Stimulated activated naive CD8-positive, alpha-beta T cell treated with anti-CD3 and anti-CD28 coated beads, Interleukin-15, amount 100 ng/mL, for 72 hours (primary cell): Measurements from ENCODE around the gene HCN4.
"Not testable (repeated sequence)": the region's sequence is repeated elsewhere in the genome, so short reads cannot be mapped to it uniquely, and the experiment has no call there.

ENCODE experiments used
- ATAC-seq: fragments of 150-1000 bp; cut with Tn5 transposase; 2 replicates; pipeline ENCODE4 v1.10.0; 2021; ENCODE audit warnings: mild to moderate bottlenecking, moderate library complexity
- DNase-seq, 2 donors: peaks; one replicate each; pipeline ENCODE4 v3.0.0; 2021 to 2022
- H3K27ac Mint-ChIP-seq, 2 donors: one replicate each; pipeline ENCODE4 v1.8.0; 2022; ENCODE audit warnings: mild to moderate bottlenecking in 2 of 2, mixed read lengths in 2 of 2, moderate library complexity in 2 of 2
- H3K27me3 Mint-ChIP-seq: one replicate; pipeline ENCODE4 v1.8.0; 2022; ENCODE audit warnings: mixed read lengths
- H3K4me1 Mint-ChIP-seq: one replicate; pipeline ENCODE4 v1.8.0; 2022; ENCODE audit warnings: mild to moderate bottlenecking, mixed read lengths
- H3K4me3 Mint-ChIP-seq, 2 donors: one replicate each; pipeline ENCODE4 v1.8.0; 2022; ENCODE audit warnings: mild to moderate bottlenecking in 2 of 2, mixed read lengths in 2 of 2, moderate library complexity in 1 of 2
- H3K9me3 Mint-ChIP-seq, 2 donors: one replicate each; pipeline ENCODE4 v1.8.0; 2022; ENCODE audit warnings: mixed read lengths in 2 of 2

The HCN4 gene

GRCh38 chr15:73368301-73369136 lies at the start of gene HCN4:
TSS of gene HCN4 (minus strand) at chr15:73368958. CDS start at chr15:73368270, 688 bp downstream.
- ATAC-seq, result no peak
- H3K9me3 Mint-ChIP-seq, result no peaks in the 10 kb centered on the region
- no peak within 1 kb of the TSS for H3K4me3 Mint-ChIP-seq
- H3K4me1 Mint-ChIP-seq, result no peaks in the 10 kb centered on the region
- DNase-seq, result no peak
- peaks cover 82% of the 10 kb centered on the region for H3K27me3 Mint-ChIP-seq
- H3K27ac Mint-ChIP-seq, result no peak within 1 kb of the TSS

GRCh38 chr15:73414876-73415275 lies 46.1 kb upstream of the HCN4 start:
- DNase-seq (no peak), ATAC-seq (no peak)
- no peak overlapping the region for H3K27ac Mint-ChIP-seq
- no peak overlapping the region for H3K4me3 Mint-ChIP-seq
- H3K27me3 Mint-ChIP-seq, result peaks cover 8% of the 10 kb centered on the region
- H3K4me1 Mint-ChIP-seq, result no peaks in the 10 kb centered on the region
- H3K9me3 Mint-ChIP-seq, result no peaks in the 10 kb centered on the region

- ATAC-seq (no peak), DNase-seq (no peak)
- H3K27me3 Mint-ChIP-seq, result peaks cover 12% of the 10 kb centered on the region
- H3K4me3 Mint-ChIP-seq, result no peak overlapping the region
- no peaks in the 10 kb centered on the region for H3K9me3 Mint-ChIP-seq
- no peaks in the 10 kb centered on the region for H3K4me1 Mint-ChIP-seq
- peak overlapping the region in 1 of 2 donors; percentile 19 for H3K27ac Mint-ChIP-seq
Observed at GRCh38 chr15:73403171-73403570, 34.4 kb upstream of the HCN4 start.

- H3K9me3 Mint-ChIP-seq, H3K4me3 Mint-ChIP-seq, ATAC-seq, H3K4me1 Mint-ChIP-seq, DNase-seq, H3K27ac Mint-ChIP-seq: not testable (repeated sequence)
- H3K27me3 Mint-ChIP-seq, result peaks cover 12% of the 10 kb centered on the region
Observed at GRCh38 chr15:73400222-73400621, 31.5 kb upstream of the HCN4 start.

- Mint-ChIP-seq H3K4me1 (no peaks in the 10 kb centered on the region), H3K9me3 (no peaks in the 10 kb centered on the region), H3K27ac (no peak overlapping the region), H3K4me3 (no peak overlapping the region), H3K27me3 (peaks cover 12% of the 10 kb centered on the region)
- DNase-seq (no peak), ATAC-seq (no peak)
Observed at GRCh38 chr15:73398861-73399260, 30.1 kb upstream of the HCN4 start.

- Mint-ChIP-seq H3K27ac (no peak overlapping the region), H3K4me3 (no peak overlapping the region), H3K4me1 (no peaks in the 10 kb centered on the region), H3K9me3 (no peaks in the 10 kb centered on the region), H3K27me3 (peaks cover 12% of the 10 kb centered on the region)
- ATAC-seq (no peak), DNase-seq (no peak)
Observed at GRCh38 chr15:73397461-73397860, 28.7 kb upstream of the HCN4 start.

GRCh38 chr15:73395671-73396070 lies 26.9 kb upstream of the HCN4 start:
- Mint-ChIP-seq H3K4me3 (no peak overlapping the region), H3K4me1 (no peaks in the 10 kb centered on the region), H3K27me3 (peaks cover 23% of the 10 kb centered on the region), H3K27ac (no peak overlapping the region), H3K9me3 (no peaks in the 10 kb centered on the region)
- DNase-seq (no peak), ATAC-seq (no peak)

- ATAC-seq (no peak), DNase-seq (no peak)
- H3K9me3 Mint-ChIP-seq, result no peaks in the 10 kb centered on the region
- no peaks in the 10 kb centered on the region for H3K4me1 Mint-ChIP-seq
- H3K4me3 Mint-ChIP-seq, result no peak overlapping the region
- no peak overlapping the region for H3K27ac Mint-ChIP-seq
- peaks cover 22% of the 10 kb centered on the region for H3K27me3 Mint-ChIP-seq
Observed at GRCh38 chr15:73394782-73395181, 26.0 kb upstream of the HCN4 start.

GRCh38 chr15:73393336-73393735 lies 24.6 kb upstream of the HCN4 start:
- H3K27ac Mint-ChIP-seq, result peak overlapping the region in 1 of 2 donors; percentile 33
- H3K4me1 Mint-ChIP-seq, result no peaks in the 10 kb centered on the region
- ATAC-seq (no peak), DNase-seq (no peak)
- peaks cover 11% of the 10 kb centered on the region for H3K27me3 Mint-ChIP-seq
- H3K4me3 Mint-ChIP-seq, result no peak overlapping the region
- no peaks in the 10 kb centered on the region for H3K9me3 Mint-ChIP-seq

- DNase-seq, result no peak
- H3K27ac Mint-ChIP-seq, result no peak overlapping the region
- H3K9me3 Mint-ChIP-seq, result no peaks in the 10 kb centered on the region
- H3K27me3 Mint-ChIP-seq, result peaks cover 11% of the 10 kb centered on the region
- H3K4me3 Mint-ChIP-seq, result no peak overlapping the region
- no peaks in the 10 kb centered on the region for H3K4me1 Mint-ChIP-seq
- no peak for ATAC-seq
Observed at GRCh38 chr15:73392025-73392424, 23.3 kb upstream of the HCN4 start.

- Mint-ChIP-seq H3K27me3 (peaks cover 11% of the 10 kb centered on the region), H3K9me3 (no peaks in the 10 kb centered on the region), H3K4me3 (no peak overlapping the region), H3K27ac (no peak overlapping the region), H3K4me1 (no peaks in the 10 kb centered on the region)
- DNase-seq, result no peak
- no peak for ATAC-seq
Observed at GRCh38 chr15:73391128-73391872, 22.5 kb upstream of the HCN4 start.

- H3K27ac Mint-ChIP-seq, result no peak overlapping the region
- H3K9me3 Mint-ChIP-seq, result no peaks in the 10 kb centered on the region
- DNase-seq (no peak), ATAC-seq (no peak)
- no peak overlapping the region for H3K4me3 Mint-ChIP-seq
- H3K4me1 Mint-ChIP-seq, result no peaks in the 10 kb centered on the region
- H3K27me3 Mint-ChIP-seq, result peaks cover 22% of the 10 kb centered on the region
Observed at GRCh38 chr15:73389971-73390544, 21.3 kb upstream of the HCN4 start.

- H3K4me3 Mint-ChIP-seq, result no peak overlapping the region
- no peaks in the 10 kb centered on the region for H3K4me1 Mint-ChIP-seq
- ATAC-seq (no peak), DNase-seq (no peak)
- no peaks in the 10 kb centered on the region for H3K9me3 Mint-ChIP-seq
- peaks cover 26% of the 10 kb centered on the region for H3K27me3 Mint-ChIP-seq
- no peak overlapping the region for H3K27ac Mint-ChIP-seq
Observed at GRCh38 chr15:73389539-73389938, 20.8 kb upstream of the HCN4 start.

- ATAC-seq (no peak), DNase-seq (no peak)
- Mint-ChIP-seq H3K4me1 (no peaks in the 10 kb centered on the region), H3K27ac (no peak overlapping the region), H3K4me3 (no peak overlapping the region), H3K9me3 (no peaks in the 10 kb centered on the region), H3K27me3 (peaks cover 32% of the 10 kb centered on the region)
Observed at GRCh38 chr15:73388256-73388781, 19.6 kb upstream of the HCN4 start.

GRCh38 chr15:73387507-73388255 lies 18.9 kb upstream of the HCN4 start:
- Mint-ChIP-seq H3K9me3 (no peaks in the 10 kb centered on the region), H3K4me1 (no peaks in the 10 kb centered on the region), H3K27me3 (peaks cover 37% of the 10 kb centered on the region), H3K27ac (no peak overlapping the region), H3K4me3 (no peak overlapping the region)
- DNase-seq (no peak), ATAC-seq (no peak)
